ENCODE results near the gene FCER2. TPM values are rescaled to one million over a fixed set of nuclear protein-coding genes. Genes with fewer than 3 reads are reported as not detected.
"Not testable (repeated sequence)": the region's sequence is repeated elsewhere in the genome, so short reads cannot be mapped to it uniquely, and the experiment has no call there.

The FCER2 gene
- total RNA-seq, 1 experiment from 2014 or later = not detected

GRCh38 chr19:7645656-7646425, 56.1 kb downstream of the FCER2 start:
- BruUV-seq (replicated peaks) = no TSS peak
- no peak overlapping the region for H3K9ac ChIP-seq (ENCODE audit: low read length)
- H3K4me2 ChIP-seq (ENCODE audit: low read length) = no peak overlapping the region
- intact Hi-C loops (cut with micrococcal nuclease) = no loop called here
- peaks cover 7% of the 10 kb centered on the region; the same call in 1 of the 2 replicates for H3K36me3 ChIP-seq (ENCODE audit: low read depth, low read length)
- no peaks in the 10 kb centered on the region for H3F3A ChIP-seq (ENCODE audit: low read length, unreplicated experiment)
- CTCF ChIA-PET = no interaction called here
- no peak overlapping the region for H2AFZ ChIP-seq (ENCODE audit: low read length)
- no peak overlapping the region for H3K4me3 ChIP-seq (ENCODE audit: low read length)
- H3K27ac ChIP-seq (ENCODE audit: low read length) = no peak overlapping the region
- H3K4me1 ChIP-seq (ENCODE audit: insufficient read depth, low read length) = no peaks in the 10 kb centered on the region
- TF ChIP-seq EZH2 (IDR thresholded peaks at IDR 0.05; ENCODE audit: low read length, unreplicated experiment) (no peak), EZH2phosphoT487 (IDR thresholded peaks at IDR 0.05; ENCODE audit: borderline replicate concordance, low read length) (no peak), CTCF (conservative IDR thresholded peaks at IDR 0.05; ENCODE audit: low read depth, low read length) (no peak)
- H3K79me2 ChIP-seq (ENCODE audit: low read length) = no peaks in the 10 kb centered on the region
- H3K27me3 ChIP-seq (ENCODE audit: low read length) = no peaks in the 10 kb centered on the region
- no peaks in the 10 kb centered on the region for H3K9me2 ChIP-seq (replicated peaks; ENCODE audit: low read length)
- DNase-seq (no peak), ATAC-seq (no peak)
- H4K20me1 ChIP-seq (ENCODE audit: low read length) = no peaks in the 10 kb centered on the region
- POLR2A ChIA-PET (ENCODE audit: unreplicated experiment) = no interaction called here
- no peaks in the 10 kb centered on the region for H3K9me3 ChIP-seq (ENCODE audit: low read length)

GRCh38 chr19:7645163-7645562, 56.8 kb downstream of the FCER2 start:
- POLR2A ChIA-PET (ENCODE audit: unreplicated experiment) = no interaction called here
- intact Hi-C loops (cut with micrococcal nuclease) = no loop called here
- H3K9me2 ChIP-seq (replicated peaks; ENCODE audit: low read length) = no peaks in the 10 kb centered on the region
- H3K9ac ChIP-seq (ENCODE audit: low read length) = no peak overlapping the region
- no peaks in the 10 kb centered on the region for H3K4me1 ChIP-seq (ENCODE audit: insufficient read depth, low read length)
- H3K4me2 ChIP-seq (ENCODE audit: low read length) = no peak overlapping the region
- no TSS peak for BruUV-seq (replicated peaks)
- H2AFZ ChIP-seq (ENCODE audit: low read length) = no peak overlapping the region
- H3K36me3 ChIP-seq (ENCODE audit: low read depth, low read length) = peaks cover 7% of the 10 kb centered on the region; the same call in 1 of the 2 replicates
- no peak for ATAC-seq
- TF ChIP-seq CTCF (conservative IDR thresholded peaks at IDR 0.05; ENCODE audit: low read depth, low read length) (no peak), EZH2 (IDR thresholded peaks at IDR 0.05; ENCODE audit: low read length, unreplicated experiment) (no peak), EZH2phosphoT487 (IDR thresholded peaks at IDR 0.05; ENCODE audit: borderline replicate concordance, low read length) (no peak)
- H3F3A ChIP-seq (ENCODE audit: low read length, unreplicated experiment) = no peaks in the 10 kb centered on the region
- no peaks in the 10 kb centered on the region for H3K79me2 ChIP-seq (ENCODE audit: low read length)
- DNase-seq = no peak
- H3K27ac ChIP-seq (ENCODE audit: low read length) = no peak overlapping the region
- no peak overlapping the region for H3K4me3 ChIP-seq (ENCODE audit: low read length)
- H4K20me1 ChIP-seq (ENCODE audit: low read length) = no peaks in the 10 kb centered on the region
- no peaks in the 10 kb centered on the region for H3K9me3 ChIP-seq (ENCODE audit: low read length)
- H3K27me3 ChIP-seq (ENCODE audit: low read length) = no peaks in the 10 kb centered on the region
- CTCF ChIA-PET = interaction anchor here (0.7 kb wide), 1 partner anchor 36 kb away, joined by 3 read pairs; the partner anchor contains the start of gene TRAPPC5

- Histone ChIP-seq H3K9me2 (replicated peaks; ENCODE audit: low read length) (no peaks in the 10 kb centered on the region), H4K20me1 (ENCODE audit: low read length) (no peaks in the 10 kb centered on the region), H3F3A (ENCODE audit: low read length, unreplicated experiment) (no peaks in the 10 kb centered on the region), H3K79me2 (ENCODE audit: low read length) (peaks cover under 1% of the 10 kb centered on the region; the same call in 1 of the 2 replicates), H3K4me3 (ENCODE audit: low read length) (no peak overlapping the region), H3K4me2 (ENCODE audit: low read length) (no peak overlapping the region), H3K9me3 (ENCODE audit: low read length) (no peaks in the 10 kb centered on the region), H3K9ac (ENCODE audit: low read length) (no peak overlapping the region), H3K36me3 (ENCODE audit: low read depth, low read length) (peaks cover 7% of the 10 kb centered on the region; the same call in 1 of the 2 replicates), H3K27ac (ENCODE audit: low read length) (no peak overlapping the region), H3K4me1 (ENCODE audit: insufficient read depth, low read length) (no peaks in the 10 kb centered on the region), H2AFZ (ENCODE audit: low read length) (no peak overlapping the region), H3K27me3 (ENCODE audit: low read length) (no peaks in the 10 kb centered on the region)
- DNase-seq = no peak
- no TSS peak for BruUV-seq (replicated peaks)
- ChIA-PET POLR2A (ENCODE audit: unreplicated experiment) (no interaction called here), CTCF (no interaction called here)
- TF ChIP-seq CTCF (conservative IDR thresholded peaks at IDR 0.05; ENCODE audit: low read depth, low read length) (no peak), EZH2 (IDR thresholded peaks at IDR 0.05; ENCODE audit: low read length, unreplicated experiment) (no peak), EZH2phosphoT487 (IDR thresholded peaks at IDR 0.05; ENCODE audit: borderline replicate concordance, low read length) (no peak)
- ATAC-seq = no peak
- intact Hi-C loops (cut with micrococcal nuclease) = no loop called here
Measured at GRCh38 chr19:7644550-7644877, 57.4 kb downstream of the FCER2 start.

GRCh38 chr19:7643629-7644549, 58.0 kb downstream of the FCER2 start:
- CTCF ChIA-PET; intact Hi-C loops (cut with micrococcal nuclease); ATAC-seq; H2AFZ ChIP-seq (ENCODE audit: low read length); H3K9ac ChIP-seq (ENCODE audit: low read length); H3F3A ChIP-seq (ENCODE audit: low read length, unreplicated experiment); BruUV-seq (replicated peaks); H3K4me2 ChIP-seq (ENCODE audit: low read length); H3K79me2 ChIP-seq (ENCODE audit: low read length); H3K9me3 ChIP-seq (ENCODE audit: low read length); H3K9me2 ChIP-seq (replicated peaks; ENCODE audit: low read length); H3K27me3 ChIP-seq (ENCODE audit: low read length); H3K4me1 ChIP-seq (ENCODE audit: insufficient read depth, low read length); H3K36me3 ChIP-seq (ENCODE audit: low read depth, low read length); H3K27ac ChIP-seq (ENCODE audit: low read length); H3K4me3 ChIP-seq (ENCODE audit: low read length); H4K20me1 ChIP-seq (ENCODE audit: low read length): not testable (repeated sequence)
- peak; percentile 74 for DNase-seq
- POLR2A ChIA-PET (ENCODE audit: unreplicated experiment) = interaction anchor here (0.6 kb wide), 2 partner anchors 11 to 277 kb away, joined by 4 to 26 read pairs; partner anchors contain the start of genes PCP2 and SNAPC2

All from PC-3 (cell line).